Endothelial cell (in vitro differentiated cells): Measurements from ENCODE around the gene PTCHD4. TPM values are rescaled to one million over a fixed set of nuclear protein-coding genes. Genes with fewer than 3 reads are reported as not detected.

Experiments
- DNase-seq: peaks from one replicate; pipeline ENCODE4 v3.0.0; 2021; ENCODE audit warnings: low spot score
- H3K27ac Mint-ChIP-seq: one replicate; pipeline ENCODE4 v1.8.0; 2021; ENCODE audit warnings: mixed read lengths, inconsistent platforms; ENCODE audit not compliant: unreplicated experiment
- H3K27me3 Mint-ChIP-seq: one replicate; pipeline ENCODE4 v1.8.0; 2021; ENCODE audit warnings: mild to moderate bottlenecking, moderate library complexity, mixed read lengths, inconsistent platforms; ENCODE audit not compliant: unreplicated experiment
- H3K36me3 Mint-ChIP-seq: one replicate; pipeline ENCODE4 v1.8.0; 2021; ENCODE audit warnings: mild to moderate bottlenecking, low read depth, mixed read lengths, inconsistent platforms; ENCODE audit not compliant: unreplicated experiment
- H3K4me1 Mint-ChIP-seq: one replicate; pipeline ENCODE4 v1.8.0; 2021; ENCODE audit warnings: mild to moderate bottlenecking, mixed read lengths, inconsistent platforms; ENCODE audit not compliant: unreplicated experiment
- H3K4me3 Mint-ChIP-seq: one replicate; pipeline ENCODE4 v1.8.0; 2021; ENCODE audit warnings: mild to moderate bottlenecking, mixed read lengths, inconsistent platforms; ENCODE audit not compliant: unreplicated experiment
- H3K9me3 Mint-ChIP-seq: one replicate; pipeline ENCODE4 v1.8.0; 2021; ENCODE audit warnings: mixed read lengths, inconsistent platforms; ENCODE audit not compliant: unreplicated experiment
- total RNA-seq: library from RNA; stranded (reverse); fragmentation: NEBNext Ultra II Directional; extraction: Animal tissue kit (Norgen Biotek cat#: 25700); gene quantifications from one replicate; pipeline ENCODE4 v1.2.1, GENCODE V29; 2021; ENCODE audit not compliant: unreplicated experiment
- TF ChIP-seq, protein P1 (sequence below): fragments of 200-600 bp; sonication (generic); IDR thresholded peaks from one replicate; pipeline ENCODE4 v1.5.0; 2021; ENCODE audit warnings: antibody characterized with exemption; ENCODE audit not compliant: unreplicated experiment

Gene PTCHD4
- total RNA-seq, 1 donor from 2014 or later: 28.5 TPM

DNA sequence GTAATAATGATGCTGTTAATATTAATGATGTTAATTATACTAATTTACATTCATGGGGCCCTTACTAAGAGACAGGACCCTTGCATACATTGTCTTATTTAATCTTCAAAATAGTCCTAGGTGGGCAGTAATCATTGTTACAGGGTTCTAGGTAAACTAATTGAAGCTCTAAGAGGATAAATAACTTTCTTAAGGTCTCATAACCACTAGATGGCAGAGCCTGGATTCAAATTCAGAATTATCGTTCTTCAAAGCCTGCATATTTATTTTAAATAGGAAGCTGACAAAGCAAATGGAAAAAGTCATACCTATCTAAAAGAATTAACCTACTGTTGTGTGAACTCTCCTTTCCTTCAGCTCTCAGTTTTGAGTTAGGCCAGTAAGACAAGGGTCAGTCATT is 23.5 kb downstream of the PTCHD4 start:
- TF ChIP-seq, protein P1, sequence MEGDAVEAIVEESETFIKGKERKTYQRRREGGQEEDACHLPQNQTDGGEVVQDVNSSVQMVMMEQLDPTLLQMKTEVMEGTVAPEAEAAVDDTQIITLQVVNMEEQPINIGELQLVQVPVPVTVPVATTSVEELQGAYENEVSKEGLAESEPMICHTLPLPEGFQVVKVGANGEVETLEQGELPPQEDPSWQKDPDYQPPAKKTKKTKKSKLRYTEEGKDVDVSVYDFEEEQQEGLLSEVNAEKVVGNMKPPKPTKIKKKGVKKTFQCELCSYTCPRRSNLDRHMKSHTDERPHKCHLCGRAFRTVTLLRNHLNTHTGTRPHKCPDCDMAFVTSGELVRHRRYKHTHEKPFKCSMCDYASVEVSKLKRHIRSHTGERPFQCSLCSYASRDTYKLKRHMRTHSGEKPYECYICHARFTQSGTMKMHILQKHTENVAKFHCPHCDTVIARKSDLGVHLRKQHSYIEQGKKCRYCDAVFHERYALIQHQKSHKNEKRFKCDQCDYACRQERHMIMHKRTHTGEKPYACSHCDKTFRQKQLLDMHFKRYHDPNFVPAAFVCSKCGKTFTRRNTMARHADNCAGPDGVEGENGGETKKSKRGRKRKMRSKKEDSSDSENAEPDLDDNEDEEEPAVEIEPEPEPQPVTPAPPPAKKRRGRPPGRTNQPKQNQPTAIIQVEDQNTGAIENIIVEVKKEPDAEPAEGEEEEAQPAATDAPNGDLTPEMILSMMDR: no peak
- no peak for DNase-seq
- H3K4me3 Mint-ChIP-seq: no peak overlapping the region
- H3K27ac Mint-ChIP-seq: no peak overlapping the region
- H3K4me1 Mint-ChIP-seq: peaks cover 10% of the 10 kb centered on the region
- no peaks in the 10 kb centered on the region for H3K9me3 Mint-ChIP-seq
- peaks cover 29% of the 10 kb centered on the region for H3K36me3 Mint-ChIP-seq
- peaks cover 5% of the 10 kb centered on the region for H3K27me3 Mint-ChIP-seq

DNA sequence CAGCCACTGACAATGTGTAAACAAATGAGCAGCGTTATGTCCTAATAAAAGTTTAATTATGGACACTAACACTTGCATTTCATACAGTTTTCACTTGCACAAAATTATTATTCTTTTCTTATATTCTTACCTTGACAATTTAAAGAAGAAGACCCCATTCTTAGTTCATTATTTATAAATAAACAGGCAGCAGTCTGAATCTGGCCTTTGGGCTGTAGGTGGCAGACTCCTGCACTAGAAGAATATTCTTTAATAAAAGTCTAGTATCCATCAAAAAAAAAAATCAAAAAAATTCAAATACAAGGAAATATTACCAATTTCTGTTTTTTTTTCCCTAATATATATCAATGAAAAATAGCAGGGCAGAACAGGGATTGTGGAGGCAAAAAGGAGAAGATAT is 24.8 kb downstream of the PTCHD4 start:
- DNase-seq: no peak
- Mint-ChIP-seq H3K9me3 (no peaks in the 10 kb centered on the region), H3K27me3 (peaks cover 3% of the 10 kb centered on the region)

DNA sequence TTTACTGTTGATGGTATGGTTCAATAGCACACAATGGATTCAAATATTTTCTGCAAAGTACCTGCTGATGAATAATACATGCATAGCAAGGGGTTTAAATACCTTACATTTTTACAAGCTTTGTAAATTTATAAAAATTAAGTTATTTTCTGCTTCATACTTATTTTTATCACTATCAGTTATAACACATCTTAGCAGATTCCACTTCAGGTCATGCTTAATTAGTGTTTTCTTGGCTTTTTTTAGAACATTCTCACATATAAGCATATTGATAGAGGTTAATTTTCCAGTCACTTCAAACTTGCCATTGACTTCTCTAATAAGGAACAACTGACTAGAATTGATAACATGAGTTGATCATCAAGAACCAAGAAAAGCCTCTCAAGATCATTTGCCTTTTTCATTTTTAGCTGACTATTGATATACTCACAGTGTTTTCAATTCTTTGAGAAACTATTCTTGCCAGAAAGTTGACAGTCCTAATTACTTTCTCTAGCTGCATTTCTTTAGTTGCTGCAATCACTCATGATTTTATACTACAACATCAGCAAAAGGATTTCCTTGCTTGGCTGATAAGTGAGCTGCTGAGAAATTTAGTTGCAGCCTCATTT is 25.8 kb downstream of the PTCHD4 start:
- Mint-ChIP-seq H3K27ac (no peak overlapping the region), H3K4me1 (peaks cover 22% of the 10 kb centered on the region), H3K9me3 (no peaks in the 10 kb centered on the region), H3K27me3 (peaks cover 3% of the 10 kb centered on the region), H3K36me3 (peaks cover 31% of the 10 kb centered on the region), H3K4me3 (no peak overlapping the region)
- TF ChIP-seq, protein P1: no peak
- DNase-seq: no peak

More for the DNA sequence above, 24.8 kb downstream of the PTCHD4 start:
- TF ChIP-seq, protein P1: no peak
- H3K4me1 Mint-ChIP-seq: peaks cover 13% of the 10 kb centered on the region
- H3K4me3 Mint-ChIP-seq: no peak overlapping the region
- H3K27ac Mint-ChIP-seq: no peak overlapping the region
- peaks cover 24% of the 10 kb centered on the region for H3K36me3 Mint-ChIP-seq

DNA sequence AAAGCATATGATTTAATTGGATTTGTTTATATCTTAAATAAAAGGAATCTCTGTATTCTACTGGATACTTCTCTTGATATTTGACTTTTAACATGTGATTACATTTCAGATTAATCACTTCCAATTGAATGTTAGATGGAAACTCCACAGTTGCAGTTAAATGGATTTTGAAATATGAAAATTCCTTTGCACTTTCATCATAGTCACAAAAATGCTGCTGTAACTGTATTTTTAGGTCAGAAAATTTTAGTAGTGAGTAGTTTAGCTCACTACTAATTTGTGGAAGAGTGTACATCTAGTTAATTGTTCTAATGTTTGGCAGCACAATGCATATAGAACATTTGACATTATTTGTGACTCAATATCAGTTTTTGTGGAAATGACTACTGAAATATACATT is 26.8 kb downstream of the PTCHD4 start:
- Mint-ChIP-seq H3K27me3 (no peaks in the 10 kb centered on the region), H3K4me3 (no peak overlapping the region), H3K36me3 (peaks cover 27% of the 10 kb centered on the region), H3K9me3 (no peaks in the 10 kb centered on the region), H3K4me1 (peaks cover 26% of the 10 kb centered on the region), H3K27ac (no peak overlapping the region)
- TF ChIP-seq, protein P1: no peak
- DNase-seq: no peak

DNA sequence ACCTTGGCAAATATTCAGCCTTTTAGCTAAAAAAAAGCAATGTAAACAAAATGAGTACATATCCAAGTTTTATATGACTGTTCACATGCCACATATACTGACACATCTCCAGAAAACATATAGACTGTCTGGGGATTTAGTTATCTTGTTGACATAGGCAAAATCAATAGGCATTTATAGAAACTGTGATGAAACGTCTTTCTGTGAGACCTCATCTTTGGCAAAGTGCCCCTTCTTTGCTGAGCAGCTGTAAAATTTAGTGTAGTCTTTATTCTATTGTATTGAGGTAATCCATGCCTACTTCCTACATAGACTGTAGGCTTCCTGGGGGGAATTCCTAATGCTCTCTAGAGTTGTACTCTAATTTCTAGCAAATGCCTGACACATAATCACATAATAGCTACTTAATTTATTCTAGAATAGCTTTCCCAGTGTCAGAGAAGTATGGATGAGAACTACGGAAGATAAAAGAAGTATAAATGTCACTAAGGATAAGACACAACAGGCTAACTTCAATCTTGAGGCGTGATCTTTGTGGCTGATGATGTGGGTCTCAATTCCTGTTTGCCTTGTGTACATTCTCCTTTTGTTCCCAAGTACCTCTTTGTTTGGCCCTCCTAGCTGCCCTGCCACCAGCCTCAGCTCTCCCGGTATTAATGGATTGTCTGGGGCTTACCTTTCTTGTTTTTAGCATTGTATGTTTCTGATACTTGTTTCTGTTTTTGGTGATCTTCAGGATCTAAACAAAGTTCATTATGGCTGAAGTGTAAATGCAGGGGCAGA is 30.6 kb downstream of the PTCHD4 start:
- H3K36me3 Mint-ChIP-seq: peaks cover 44% of the 10 kb centered on the region
- TF ChIP-seq, protein P1: no peak
- peak overlapping the region; percentile 40 for H3K4me3 Mint-ChIP-seq
- H3K27me3 Mint-ChIP-seq: no peaks in the 10 kb centered on the region
- H3K4me1 Mint-ChIP-seq: peaks cover 26% of the 10 kb centered on the region
- H3K27ac Mint-ChIP-seq: peak overlapping the region; percentile 87
- no peaks in the 10 kb centered on the region for H3K9me3 Mint-ChIP-seq
- DNase-seq: no peak
